ENCODE data around the gene CLUH.

The CLUH gene

DNA sequence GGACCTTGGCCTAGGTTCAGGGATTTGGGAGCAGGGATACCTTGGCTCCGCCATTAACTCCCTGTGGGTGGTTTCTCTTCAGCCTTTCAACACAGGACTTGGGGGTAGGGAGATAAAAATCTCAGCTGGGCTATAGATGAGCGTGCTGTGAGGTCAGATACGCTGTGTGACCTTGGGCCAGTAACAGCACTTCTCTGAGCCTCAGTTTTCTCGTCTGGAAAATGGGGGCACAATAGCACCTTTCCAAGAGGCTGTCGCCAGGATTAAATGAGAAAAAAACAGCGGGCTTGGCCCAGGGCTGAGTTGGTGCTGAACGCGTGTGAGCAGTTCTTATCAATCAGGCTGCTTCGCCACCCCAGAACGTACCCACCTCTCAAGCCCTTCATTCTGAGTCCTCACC lies 20.2 kb upstream of the CLUH start:
- H3K4me3 ChIP-seq (ENCODE audit: low read length), result no peak overlapping the region
- no peak for DNase-seq (ENCODE audit: low read depth)
- TF ChIP-seq, protein P1, sequence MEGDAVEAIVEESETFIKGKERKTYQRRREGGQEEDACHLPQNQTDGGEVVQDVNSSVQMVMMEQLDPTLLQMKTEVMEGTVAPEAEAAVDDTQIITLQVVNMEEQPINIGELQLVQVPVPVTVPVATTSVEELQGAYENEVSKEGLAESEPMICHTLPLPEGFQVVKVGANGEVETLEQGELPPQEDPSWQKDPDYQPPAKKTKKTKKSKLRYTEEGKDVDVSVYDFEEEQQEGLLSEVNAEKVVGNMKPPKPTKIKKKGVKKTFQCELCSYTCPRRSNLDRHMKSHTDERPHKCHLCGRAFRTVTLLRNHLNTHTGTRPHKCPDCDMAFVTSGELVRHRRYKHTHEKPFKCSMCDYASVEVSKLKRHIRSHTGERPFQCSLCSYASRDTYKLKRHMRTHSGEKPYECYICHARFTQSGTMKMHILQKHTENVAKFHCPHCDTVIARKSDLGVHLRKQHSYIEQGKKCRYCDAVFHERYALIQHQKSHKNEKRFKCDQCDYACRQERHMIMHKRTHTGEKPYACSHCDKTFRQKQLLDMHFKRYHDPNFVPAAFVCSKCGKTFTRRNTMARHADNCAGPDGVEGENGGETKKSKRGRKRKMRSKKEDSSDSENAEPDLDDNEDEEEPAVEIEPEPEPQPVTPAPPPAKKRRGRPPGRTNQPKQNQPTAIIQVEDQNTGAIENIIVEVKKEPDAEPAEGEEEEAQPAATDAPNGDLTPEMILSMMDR (conservative IDR thresholded peaks at IDR 0.05; ENCODE audit: low read length), result no peak

DNA sequence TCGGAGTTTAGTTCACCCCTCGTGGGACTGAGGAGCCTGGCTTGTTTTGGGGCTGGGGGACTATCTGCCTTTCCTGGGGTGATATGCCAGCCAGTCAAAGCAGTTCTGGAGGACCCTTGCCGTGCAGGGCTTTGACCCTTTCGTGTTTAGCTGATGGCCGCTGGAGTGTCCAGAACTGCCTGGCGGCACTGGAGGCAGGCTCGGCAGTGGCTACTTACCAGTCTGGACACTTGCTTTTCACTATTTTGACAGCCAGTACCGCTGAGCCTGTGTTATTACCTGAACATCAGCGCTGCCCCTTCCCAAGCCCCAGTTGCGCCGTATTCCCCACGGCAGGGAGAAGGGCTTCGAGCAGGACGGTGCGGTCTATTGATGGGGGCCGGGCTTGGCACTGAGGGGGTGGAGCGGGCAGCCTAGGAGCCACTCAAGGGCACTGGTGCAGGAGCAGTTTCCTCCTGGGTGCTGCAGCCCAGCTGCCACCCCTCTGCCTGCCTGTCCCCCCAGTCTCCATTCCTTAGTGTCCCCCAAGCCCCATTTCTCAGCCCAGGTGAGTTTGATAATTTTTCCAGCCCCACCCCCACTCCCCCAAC lies 19.3 kb upstream of the CLUH start:
- TF ChIP-seq, protein P1 (conservative IDR thresholded peaks at IDR 0.05; ENCODE audit: low read length), result no peak
- DNase-seq (ENCODE audit: low read depth), result no peak
- no peak overlapping the region for H3K4me3 ChIP-seq (ENCODE audit: low read length)

DNA sequence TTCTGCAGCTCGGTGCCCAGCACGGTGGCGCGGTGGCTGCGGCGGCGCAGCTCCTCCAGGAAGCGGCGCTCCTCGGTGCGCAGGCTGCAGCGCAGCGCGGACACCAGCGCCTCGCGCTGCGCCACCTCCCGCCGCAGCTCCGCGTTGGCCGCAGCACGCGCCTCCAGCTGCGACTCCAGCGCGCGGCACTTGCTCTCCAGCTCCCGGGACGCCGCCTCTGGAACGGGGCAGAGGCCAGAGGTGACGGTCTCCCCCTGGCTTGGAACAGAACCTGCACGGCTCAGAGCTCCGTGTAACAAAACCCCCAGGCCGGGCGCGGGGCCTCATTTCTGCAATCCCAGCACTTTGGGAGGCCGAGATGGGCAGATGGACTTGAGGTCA lies 13.2 kb upstream of the CLUH start:
- TF ChIP-seq, protein P1 (conservative IDR thresholded peaks at IDR 0.05; ENCODE audit: low read length), result no peak
- peak; percentile 25 for DNase-seq (ENCODE audit: low read depth)
- H3K4me3 ChIP-seq (ENCODE audit: low read length), result no peak overlapping the region

DNA sequence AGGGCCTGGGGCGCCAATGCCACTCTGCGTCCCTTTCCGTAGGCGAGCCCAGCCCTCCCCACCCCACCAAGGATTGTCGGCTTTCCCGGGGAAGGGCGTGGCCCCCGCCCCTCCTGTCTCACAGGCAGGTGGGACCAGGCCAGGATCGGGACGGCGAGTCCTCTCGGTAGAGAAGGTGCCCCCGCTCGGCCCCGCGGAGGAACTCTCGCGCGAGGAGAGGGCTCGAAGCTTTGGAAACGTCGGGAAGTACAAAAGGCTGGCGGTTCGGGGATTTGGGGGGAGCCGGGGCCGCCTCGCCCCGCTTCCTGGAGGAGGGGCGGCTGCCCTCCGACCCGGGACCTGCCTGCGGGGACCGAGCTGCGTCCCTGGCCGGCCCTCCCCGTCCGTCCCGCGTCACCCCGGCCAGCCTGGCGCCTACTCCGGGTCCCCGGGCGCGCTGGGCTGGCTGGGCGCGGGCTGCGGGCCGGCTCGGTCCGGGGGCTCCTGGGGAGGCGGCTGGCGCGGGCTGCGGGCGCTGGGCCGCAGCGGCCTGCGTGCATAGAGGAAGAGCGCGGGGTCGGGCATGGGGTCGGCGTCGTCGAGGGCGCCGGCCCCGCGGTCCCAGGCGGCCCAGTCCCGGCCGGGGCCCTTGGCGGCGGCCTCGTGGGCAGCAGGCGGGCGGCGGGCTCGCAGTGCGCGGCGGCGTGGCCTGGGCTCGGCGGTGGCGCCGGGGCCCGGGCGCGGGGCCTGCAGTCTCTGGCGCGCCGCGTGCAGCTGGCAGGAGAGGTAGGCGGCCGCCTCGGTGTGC lies 12.6 kb upstream of the CLUH start:
- TF ChIP-seq, protein P1 (conservative IDR thresholded peaks at IDR 0.05; ENCODE audit: low read length), result no peak

DNA sequence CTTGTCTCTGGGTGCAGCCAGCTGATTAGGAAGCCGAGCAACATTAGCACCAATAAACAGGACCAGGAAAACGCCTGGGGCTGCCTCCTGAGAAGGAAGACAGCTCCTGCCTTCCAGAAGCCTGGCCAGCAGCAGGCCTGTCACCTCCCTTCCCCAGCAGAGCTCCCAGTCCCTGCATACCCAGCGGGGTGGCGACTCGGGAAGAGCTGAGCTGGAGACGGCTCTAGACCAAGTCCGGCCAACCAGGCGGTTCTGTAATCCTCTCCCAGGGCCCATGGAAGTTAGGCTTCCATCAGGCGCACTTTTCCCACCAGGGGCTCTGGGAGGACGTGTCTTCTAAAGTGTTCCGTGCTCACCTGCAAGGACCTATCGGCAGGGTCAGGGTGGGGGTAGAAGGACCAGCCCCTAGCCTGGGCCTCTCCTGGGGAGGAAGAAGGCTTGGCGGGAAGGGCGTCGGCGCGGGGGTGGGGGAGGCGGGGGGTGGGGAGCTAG lies 12.0 kb upstream of the CLUH start:
- no peak overlapping the region for H3K4me3 ChIP-seq (ENCODE audit: low read length)
- TF ChIP-seq, protein P1 (conservative IDR thresholded peaks at IDR 0.05; ENCODE audit: low read length), result no peak
- DNase-seq (ENCODE audit: low read depth), result no peak

More for the DNA sequence above, 12.6 kb upstream of the CLUH start:
- DNase-seq (ENCODE audit: low read depth), result no peak
- H3K4me3 ChIP-seq (ENCODE audit: low read length), result no peak overlapping the region

DNA sequence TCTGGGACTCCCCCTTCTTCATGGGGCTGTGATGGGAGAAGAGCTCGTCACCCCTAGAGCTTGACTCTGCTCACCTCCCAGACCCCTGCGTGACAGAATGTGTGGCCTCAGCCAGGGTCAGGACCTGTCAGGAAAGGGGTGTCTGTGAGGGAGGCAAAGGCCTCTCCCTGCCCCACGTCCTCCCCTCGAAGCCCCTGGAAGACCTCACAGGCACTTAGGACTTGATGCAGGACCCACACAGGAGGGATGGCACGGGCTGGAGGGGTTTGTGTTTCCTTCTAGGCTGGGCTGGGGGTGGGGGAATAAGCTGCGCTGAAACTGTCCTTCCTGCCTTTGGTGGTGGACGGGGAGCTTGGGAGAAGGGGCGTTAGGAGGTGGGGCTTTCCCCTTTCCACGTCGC lies 11.0 kb upstream of the CLUH start:
- TF ChIP-seq, protein P1 (conservative IDR thresholded peaks at IDR 0.05; ENCODE audit: low read length), result no peak
- H3K4me3 ChIP-seq (ENCODE audit: low read length), result no peak overlapping the region
- no peak for DNase-seq (ENCODE audit: low read depth)

DNA sequence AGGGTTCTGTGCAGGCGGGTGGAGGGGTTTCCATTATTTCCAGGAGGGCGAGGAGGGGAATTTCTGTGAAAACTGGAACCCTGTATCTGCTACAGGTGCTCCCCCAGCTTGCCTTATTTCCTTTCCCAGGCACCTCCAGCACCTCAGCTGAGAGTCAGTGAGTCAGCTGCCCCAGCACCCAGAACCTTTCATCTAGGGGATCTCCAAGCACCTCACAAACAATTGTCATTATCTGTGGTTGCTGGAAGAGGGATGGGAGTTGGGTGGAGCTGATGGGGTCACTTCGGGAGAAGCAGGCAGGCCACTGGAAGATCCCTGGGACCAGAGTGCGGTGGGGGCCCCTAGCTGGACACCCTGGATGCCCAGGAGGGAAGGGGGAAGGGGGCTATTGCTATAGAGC lies 10.0 kb upstream of the CLUH start:
- no peak for DNase-seq (ENCODE audit: low read depth)
- TF ChIP-seq, protein P1 (conservative IDR thresholded peaks at IDR 0.05; ENCODE audit: low read length), result no peak
- H3K4me3 ChIP-seq (ENCODE audit: low read length), result no peak overlapping the region

Data from AG10803 (cell line).